GM23338 (cell line): ENCODE results near the gene SORCS3. TPM values are rescaled to one million over a fixed set of nuclear protein-coding genes. Genes with fewer than 3 reads are reported as not detected.

Experiments
- ATAC-seq: fragments of 200-7000 bp; cut with Tn5 transposase; 3 replicates; pipeline ENCODE4 v1.9.1; 2020
- DNase-seq: peaks from one replicate; pipeline ENCODE4 v3.0.0-alpha.2; 2015; ENCODE audit warnings: low spot score
- H2AFZ ChIP-seq: fragments of 200-600 bp; sonication (generic); 2 replicates; pipeline ENCODE4 v1.8.0; 2016; ENCODE audit warnings: antibody characterized with exemption, mild to moderate bottlenecking, moderate library complexity
- H3F3A ChIP-seq: fragments of 200-600 bp; sonication (generic); replicated peaks from 2 replicates; pipeline ENCODE4 v1.8.0; 2017; ENCODE audit warnings: antibody characterized with exemption, mixed run types, low read depth
- H3K27ac ChIP-seq: fragments of 200-600 bp; sonication (generic); 2 replicates; pipeline ENCODE4 v1.6.1; 2016; ENCODE audit warnings: low read depth
- H3K27me3 ChIP-seq: fragments of 200-600 bp; sonication (generic); 2 replicates; pipeline ENCODE4 v1.8.0; 2016; ENCODE audit warnings: mild to moderate bottlenecking, mixed run types, moderate library complexity; ENCODE audit not compliant: insufficient read depth
- H3K36me3 ChIP-seq: fragments of 200-600 bp; sonication (generic); 2 replicates; pipeline ENCODE4 v1.8.0; 2016; ENCODE audit warnings: mild to moderate bottlenecking; ENCODE audit not compliant: insufficient read depth
- H3K4me1 ChIP-seq: fragments of 200-600 bp; sonication (generic); 2 replicates; pipeline ENCODE4 v1.8.0; 2016; ENCODE audit warnings: mild to moderate bottlenecking, moderate library complexity; ENCODE audit not compliant: insufficient read depth
- H3K4me2 ChIP-seq: fragments of 200-600 bp; sonication (generic); 2 replicates; pipeline ENCODE4 v1.7.1; 2017; ENCODE audit warnings: mixed run types
- H3K4me3 ChIP-seq: fragments of 200-600 bp; sonication (generic); 2 replicates; pipeline ENCODE4 v1.6.1; 2016; ENCODE audit warnings: mixed run types
- H3K79me2 ChIP-seq: fragments of 200-600 bp; sonication (generic); replicated peaks from 2 replicates; pipeline ENCODE4 v1.8.0; 2017; ENCODE audit warnings: mild to moderate bottlenecking; ENCODE audit not compliant: insufficient read depth
- H3K9me2 ChIP-seq: fragments of 200-600 bp; sonication (generic); 2 replicates; pipeline ENCODE4 v1.8.0; 2017; ENCODE audit not compliant: insufficient read depth
- H4K20me1 ChIP-seq: fragments of 200-600 bp; sonication (generic); replicated peaks from 2 replicates; pipeline ENCODE4 v1.8.0; 2017; ENCODE audit warnings: mild to moderate bottlenecking; ENCODE audit not compliant: insufficient read depth
- H3K27ac Mint-ChIP-seq: 2 replicates; pipeline ENCODE4 v1.8.0; 2020; ENCODE audit warnings: inconsistent platforms, mild to moderate bottlenecking, moderate library complexity, mixed read lengths
- H3K27me3 Mint-ChIP-seq: 3 replicates; pipeline ENCODE4 v1.8.0; 2022; ENCODE audit warnings: low read depth, mild to moderate bottlenecking, moderate library complexity, mixed read lengths, inconsistent platforms; ENCODE audit not compliant: insufficient read depth, poor library complexity
- H3K36me3 Mint-ChIP-seq: 3 replicates; pipeline ENCODE4 v1.8.0; 2021; ENCODE audit warnings: low read depth, mild to moderate bottlenecking, inconsistent platforms, moderate library complexity, mixed read lengths
- H3K4me1 Mint-ChIP-seq: 3 replicates; pipeline ENCODE4 v1.8.0; 2020; ENCODE audit warnings: mild to moderate bottlenecking, inconsistent platforms, mixed read lengths
- H3K4me3 Mint-ChIP-seq: 3 replicates; pipeline ENCODE4 v1.8.0; 2021; ENCODE audit warnings: moderate library complexity, mild to moderate bottlenecking, inconsistent platforms, mixed read lengths
- H3K9me3 Mint-ChIP-seq: 3 replicates; pipeline ENCODE4 v1.8.0; 2020; ENCODE audit warnings: moderate library complexity, mild to moderate bottlenecking, inconsistent platforms, mixed read lengths
- ETS1 ChIP-seq: IDR thresholded peaks from 2 replicates; pipeline ENCODE4 v1.6.1; 2016; ENCODE audit warnings: antibody characterized with exemption
- EZH2 ChIP-seq: fragments of 200-600 bp; sonication (generic); IDR thresholded peaks from one replicate; pipeline ENCODE4 v1.8.0; 2017; ENCODE audit warnings: antibody characterized with exemption, mild to moderate bottlenecking, low read depth; ENCODE audit not compliant: unreplicated experiment
- EZH2phosphoT487 ChIP-seq: fragments of 200-600 bp; sonication (generic); IDR thresholded peaks from one replicate; pipeline ENCODE4 v1.8.1; 2018; ENCODE audit warnings: antibody characterized with exemption; ENCODE audit not compliant: unreplicated experiment
- JUNB ChIP-seq: IDR thresholded peaks from one replicate; pipeline ENCODE4 v1.6.1; 2016; ENCODE audit warnings: antibody characterized with exemption; ENCODE audit not compliant: unreplicated experiment
- POLR2AphosphoS5 ChIP-seq: IDR thresholded peaks from 2 replicates; pipeline ENCODE4 v1.6.1; 2016; ENCODE audit warnings: antibody characterized with exemption, low read depth
- STAT1 ChIP-seq: IDR thresholded peaks from one replicate; pipeline ENCODE4 v1.6.1; 2016; ENCODE audit warnings: antibody characterized with exemption; ENCODE audit not compliant: unreplicated experiment
- ZNF331 ChIP-seq: fragments of 250-450 bp; sonication (Bioruptor Pico); IDR thresholded peaks from 2 replicates; pipeline ENCODE4 v1.5.0; 2020; ENCODE audit warnings: low read depth, mild to moderate bottlenecking, moderate library complexity
- ZNF462 ChIP-seq: fragments of 250-450 bp; sonication (Bioruptor Pico); IDR thresholded peaks from 2 replicates; pipeline ENCODE4 v1.5.0; 2020; ENCODE audit warnings: mild to moderate bottlenecking, moderate library complexity
- polyA plus RNA-seq: library from polyadenylated mRNA; unstranded; fragments of >200 nt; fragmentation: Nextera tagmentation; extraction: Ambion mirVana; gene quantifications from 2 replicates; pipeline ENCODE4 v1.2.1, GENCODE V29; 2016
- total RNA-seq: library from RNA; depleted of rRNA; stranded (reverse); fragments of >200 nt; shearing (Covaris generic); gene quantifications from 2 replicates; pipeline ENCODE4 v1.2.3, GENCODE V29; 2014
- TF ChIP-seq, protein P1 (sequence below), 2 experiments: fragments of 200-600 bp in 1 of 2; sonication (generic) in 1 of 2; conservative IDR thresholded peaks; 2 replicates each; pipeline versions ENCODE4 v1.5.1 to v1.6.1; 2016 to 2017; ENCODE audit warnings: antibody characterized with exemption in 2 of 2, low read depth in 2 of 2, mild to moderate bottlenecking in 2 of 2, moderate library complexity in 1 of 2
- TF ChIP-seq, protein P2 (sequence below): IDR thresholded peaks from one replicate; pipeline ENCODE4 v1.6.1; 2018; ENCODE audit warnings: antibody characterized with exemption; ENCODE audit not compliant: unreplicated experiment

Gene SORCS3
- total and polyA plus RNA-seq, 2 experiments from 2014 or later: 0.37 to 1.4 TPM

GRCh38 chr10:105291571-105291970, 650.5 kb downstream of the SORCS3 start:
- Mint-ChIP-seq H3K4me3 (no peak overlapping the region), H3K4me1 (no peaks in the 10 kb centered on the region), H3K36me3 (no peaks in the 10 kb centered on the region), H3K27me3 (peaks cover 2% of the 10 kb centered on the region), H3K27ac (no peak overlapping the region), H3K9me3 (no peaks in the 10 kb centered on the region)
- H4K20me1 ChIP-seq: no peaks in the 10 kb centered on the region
- TF ChIP-seq, protein P1, sequence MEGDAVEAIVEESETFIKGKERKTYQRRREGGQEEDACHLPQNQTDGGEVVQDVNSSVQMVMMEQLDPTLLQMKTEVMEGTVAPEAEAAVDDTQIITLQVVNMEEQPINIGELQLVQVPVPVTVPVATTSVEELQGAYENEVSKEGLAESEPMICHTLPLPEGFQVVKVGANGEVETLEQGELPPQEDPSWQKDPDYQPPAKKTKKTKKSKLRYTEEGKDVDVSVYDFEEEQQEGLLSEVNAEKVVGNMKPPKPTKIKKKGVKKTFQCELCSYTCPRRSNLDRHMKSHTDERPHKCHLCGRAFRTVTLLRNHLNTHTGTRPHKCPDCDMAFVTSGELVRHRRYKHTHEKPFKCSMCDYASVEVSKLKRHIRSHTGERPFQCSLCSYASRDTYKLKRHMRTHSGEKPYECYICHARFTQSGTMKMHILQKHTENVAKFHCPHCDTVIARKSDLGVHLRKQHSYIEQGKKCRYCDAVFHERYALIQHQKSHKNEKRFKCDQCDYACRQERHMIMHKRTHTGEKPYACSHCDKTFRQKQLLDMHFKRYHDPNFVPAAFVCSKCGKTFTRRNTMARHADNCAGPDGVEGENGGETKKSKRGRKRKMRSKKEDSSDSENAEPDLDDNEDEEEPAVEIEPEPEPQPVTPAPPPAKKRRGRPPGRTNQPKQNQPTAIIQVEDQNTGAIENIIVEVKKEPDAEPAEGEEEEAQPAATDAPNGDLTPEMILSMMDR (conservative IDR thresholded peaks at IDR 0.05; ENCODE audit: low read depth in 2 of 2): no peak
- TF ChIP-seq ETS1 (no peak), JUNB (no peak), EZH2phosphoT487 (no peak), ZNF331 (no peak), POLR2AphosphoS5 (no peak), STAT1 (no peak)
- TF ChIP-seq, protein P2, sequence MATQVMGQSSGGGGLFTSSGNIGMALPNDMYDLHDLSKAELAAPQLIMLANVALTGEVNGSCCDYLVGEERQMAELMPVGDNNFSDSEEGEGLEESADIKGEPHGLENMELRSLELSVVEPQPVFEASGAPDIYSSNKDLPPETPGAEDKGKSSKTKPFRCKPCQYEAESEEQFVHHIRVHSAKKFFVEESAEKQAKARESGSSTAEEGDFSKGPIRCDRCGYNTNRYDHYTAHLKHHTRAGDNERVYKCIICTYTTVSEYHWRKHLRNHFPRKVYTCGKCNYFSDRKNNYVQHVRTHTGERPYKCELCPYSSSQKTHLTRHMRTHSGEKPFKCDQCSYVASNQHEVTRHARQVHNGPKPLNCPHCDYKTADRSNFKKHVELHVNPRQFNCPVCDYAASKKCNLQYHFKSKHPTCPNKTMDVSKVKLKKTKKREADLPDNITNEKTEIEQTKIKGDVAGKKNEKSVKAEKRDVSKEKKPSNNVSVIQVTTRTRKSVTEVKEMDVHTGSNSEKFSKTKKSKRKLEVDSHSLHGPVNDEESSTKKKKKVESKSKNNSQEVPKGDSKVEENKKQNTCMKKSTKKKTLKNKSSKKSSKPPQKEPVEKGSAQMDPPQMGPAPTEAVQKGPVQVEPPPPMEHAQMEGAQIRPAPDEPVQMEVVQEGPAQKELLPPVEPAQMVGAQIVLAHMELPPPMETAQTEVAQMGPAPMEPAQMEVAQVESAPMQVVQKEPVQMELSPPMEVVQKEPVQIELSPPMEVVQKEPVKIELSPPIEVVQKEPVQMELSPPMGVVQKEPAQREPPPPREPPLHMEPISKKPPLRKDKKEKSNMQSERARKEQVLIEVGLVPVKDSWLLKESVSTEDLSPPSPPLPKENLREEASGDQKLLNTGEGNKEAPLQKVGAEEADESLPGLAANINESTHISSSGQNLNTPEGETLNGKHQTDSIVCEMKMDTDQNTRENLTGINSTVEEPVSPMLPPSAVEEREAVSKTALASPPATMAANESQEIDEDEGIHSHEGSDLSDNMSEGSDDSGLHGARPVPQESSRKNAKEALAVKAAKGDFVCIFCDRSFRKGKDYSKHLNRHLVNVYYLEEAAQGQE: no peak
- H3K27ac ChIP-seq: no peak overlapping the region
- H3K4me1 ChIP-seq: no peaks in the 10 kb centered on the region
- no peak overlapping the region for H3K4me3 ChIP-seq
- ATAC-seq (no peak), DNase-seq (no peak)
- H3K9me2 ChIP-seq: peaks cover 2% of the 10 kb centered on the region; the same call in 1 of the 2 replicates
- H2AFZ ChIP-seq: no peak overlapping the region
- H3F3A ChIP-seq: no peaks in the 10 kb centered on the region
- no peaks in the 10 kb centered on the region for H3K36me3 ChIP-seq
- no peak overlapping the region for H3K4me2 ChIP-seq
- no peaks in the 10 kb centered on the region for H3K79me2 ChIP-seq
- H3K27me3 ChIP-seq: no peaks in the 10 kb centered on the region

- Histone ChIP-seq H3F3A (no peaks in the 10 kb centered on the region), H3K36me3 (no peaks in the 10 kb centered on the region), H2AFZ (no peak overlapping the region), H3K79me2 (no peaks in the 10 kb centered on the region), H3K4me2 (no peak overlapping the region), H4K20me1 (no peaks in the 10 kb centered on the region), H3K4me3 (no peak overlapping the region), H3K4me1 (no peaks in the 10 kb centered on the region), H3K27ac (no peak overlapping the region), H3K9me2 (peaks cover 2% of the 10 kb centered on the region; the same call in 1 of the 2 replicates), H3K27me3 (no peaks in the 10 kb centered on the region)
- H3K4me3 Mint-ChIP-seq: no peak overlapping the region
- peaks cover 2% of the 10 kb centered on the region for H3K27me3 Mint-ChIP-seq
- DNase-seq: no peak
- H3K27ac Mint-ChIP-seq: no peak overlapping the region
- no peaks in the 10 kb centered on the region for H3K36me3 Mint-ChIP-seq
- H3K4me1 Mint-ChIP-seq: no peaks in the 10 kb centered on the region
- H3K9me3 Mint-ChIP-seq: no peaks in the 10 kb centered on the region
- no peak for ATAC-seq
- TF ChIP-seq ZNF462 (CRISPR knock-in tag) (no peak), EZH2 (no peak)
These were observed 651.1 kb downstream of the SORCS3 start for GRCh38 chr10:105292236-105292635.
